Activated CD4-positive, alpha-beta memory T cell treated with anti-CD3 and anti-CD28 coated beads for 36 hours (primary cell): ENCODE measurements around the gene SELENOH. TPM values are rescaled to one million over a fixed set of nuclear protein-coding genes. Genes with fewer than 3 reads are reported as not detected.

Experiments used
- CTCF ChIA-PET: fragments of 350-600 bp; sonication (Branson Sonifier 250); formaldehyde crosslinking; loops from one replicate; lab custom pipeline; 2021; ENCODE audit warnings: antibody characterized with exemption, inconsistent platforms; lab: Charles Lee
- POLR2A ChIA-PET: fragments of 350-600 bp; sonication (Branson Sonifier 250); formaldehyde crosslinking; loops from one replicate; lab custom pipeline; 2021; ENCODE audit warnings: antibody characterized with exemption; lab: Charles Lee
- DNase-seq: peaks from one replicate; pipeline ENCODE4 v3.0.0-alpha.2; 2020
- H3K27ac Mint-ChIP-seq: one replicate; pipeline ENCODE4 v1.8.0; 2021; ENCODE audit warnings: mixed read lengths
- H3K27me3 Mint-ChIP-seq: one replicate; pipeline ENCODE4 v1.8.0; 2021; ENCODE audit warnings: mixed read lengths
- H3K36me3 Mint-ChIP-seq: one replicate; pipeline ENCODE4 v1.8.0; 2021; ENCODE audit warnings: mixed read lengths
- H3K4me1 Mint-ChIP-seq: one replicate; pipeline ENCODE4 v1.8.0; 2021; ENCODE audit warnings: low read depth, mixed read lengths
- H3K4me3 Mint-ChIP-seq: one replicate; pipeline ENCODE4 v1.8.0; 2021; ENCODE audit warnings: mild to moderate bottlenecking, mixed read lengths
- H3K9me3 Mint-ChIP-seq: one replicate; pipeline ENCODE4 v1.8.0; 2021; ENCODE audit warnings: mixed read lengths
- intact Hi-C: fragments of 100-400 bp; cut with micrococcal nuclease; formaldehyde crosslinking; loops from one replicate; pipeline ENCODE4 v1.15.1; 2023
- total RNA-seq, 2 experiments: library from RNA; stranded (reverse); gene quantifications; one replicate each; pipeline ENCODE4 v1.2.3, GENCODE V29; 2021

The SELENOH gene
- total RNA-seq, 2 experiments from 2014 or later, result 235 to 252 TPM

DNA sequence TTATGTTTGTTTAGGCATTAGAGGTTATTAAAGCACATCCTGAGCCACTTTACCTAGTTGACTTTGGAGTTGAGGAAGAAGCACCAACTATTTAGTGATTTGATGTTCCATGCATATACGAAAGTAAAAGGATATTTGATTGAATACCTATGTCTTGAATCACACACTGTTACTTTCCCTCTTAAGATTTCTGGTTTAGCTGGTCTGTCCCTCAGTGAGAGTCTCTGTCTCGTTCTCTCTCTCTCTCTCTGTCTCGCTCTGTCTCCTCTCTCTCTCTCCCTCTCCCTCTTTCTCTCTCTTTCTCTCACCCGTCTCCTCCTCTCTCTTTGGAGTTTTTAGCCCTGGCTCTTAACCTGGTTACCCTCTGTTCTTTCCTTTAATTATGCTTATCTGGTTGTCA is 31.3 kb downstream of the SELENOH start:
- Mint-ChIP-seq H3K27me3 (no peaks in the 10 kb centered on the region), H3K27ac (no peak overlapping the region), H3K4me1 (no peaks in the 10 kb centered on the region), H3K4me3 (no peak overlapping the region), H3K9me3 (no peaks in the 10 kb centered on the region), H3K36me3 (no peaks in the 10 kb centered on the region)
- ChIA-PET CTCF (interaction anchor here (0.9 to 1.2 kb wide), 3 partner anchors 28 to 315 kb away, joined by 3 to 5 read pairs (median 4); no protein-coding TSS in a partner anchor), POLR2A (no interaction called here)
- intact Hi-C loops, result no loop called here
- DNase-seq, result no peak

DNA sequence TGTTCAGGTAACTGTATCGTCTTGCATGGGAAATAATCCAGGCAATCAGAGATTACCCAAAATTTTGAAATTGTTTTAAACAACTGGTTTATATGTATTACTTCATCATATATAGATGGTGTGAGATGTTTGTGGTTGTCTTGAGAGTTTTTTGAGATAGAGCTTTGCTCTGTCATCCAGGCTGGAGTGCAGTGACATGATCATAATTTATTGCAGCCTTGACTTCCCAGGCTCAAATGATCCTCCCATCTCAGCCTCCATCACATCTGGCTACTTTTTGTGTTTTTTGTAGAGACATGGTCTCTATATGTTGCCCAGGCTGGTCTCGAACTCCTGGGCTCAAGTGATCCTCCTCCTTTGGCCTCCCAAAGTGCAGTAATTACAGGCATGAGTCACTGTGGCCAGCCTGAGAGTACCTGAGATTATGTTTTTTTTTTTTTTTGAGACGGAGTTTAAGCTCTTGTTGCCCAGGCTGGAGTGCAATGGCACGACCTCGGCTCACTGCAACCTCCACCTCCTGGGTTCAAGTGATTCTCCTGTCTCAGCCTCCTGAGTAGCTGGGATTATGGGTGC is 31.8 kb downstream of the SELENOH start:
- H3K36me3 Mint-ChIP-seq, result no peaks in the 10 kb centered on the region
- POLR2A ChIA-PET, result no interaction called here
- CTCF ChIA-PET, result interaction anchor here (1.0 kb wide), 1 partner anchor 132 kb away, joined by 3 read pairs; no protein-coding TSS in a partner anchor
- no peaks in the 10 kb centered on the region for H3K9me3 Mint-ChIP-seq
- no peak overlapping the region for H3K4me3 Mint-ChIP-seq
- H3K27ac Mint-ChIP-seq, result no peak overlapping the region
- no peaks in the 10 kb centered on the region for H3K4me1 Mint-ChIP-seq
- DNase-seq, result no peak
- no peaks in the 10 kb centered on the region for H3K27me3 Mint-ChIP-seq
- intact Hi-C loops, result no loop called here

- Mint-ChIP-seq H3K9me3 (no peaks in the 10 kb centered on the region), H3K27me3 (no peaks in the 10 kb centered on the region), H3K27ac (no peak overlapping the region), H3K4me1 (peaks cover 2% of the 10 kb centered on the region), H3K4me3 (no peak overlapping the region), H3K36me3 (no peaks in the 10 kb centered on the region)
- ChIA-PET CTCF (interaction anchor here (0.7 kb wide), 2 partner anchors 9 to 10 kb away, joined by 3 read pairs; no protein-coding TSS in a partner anchor), POLR2A (no interaction called here)
- intact Hi-C loops, result no loop called here
- DNase-seq, result no peak
These were observed 34.2 kb downstream of the SELENOH start for GRCh38 chr11:57775491-57775890.

DNA sequence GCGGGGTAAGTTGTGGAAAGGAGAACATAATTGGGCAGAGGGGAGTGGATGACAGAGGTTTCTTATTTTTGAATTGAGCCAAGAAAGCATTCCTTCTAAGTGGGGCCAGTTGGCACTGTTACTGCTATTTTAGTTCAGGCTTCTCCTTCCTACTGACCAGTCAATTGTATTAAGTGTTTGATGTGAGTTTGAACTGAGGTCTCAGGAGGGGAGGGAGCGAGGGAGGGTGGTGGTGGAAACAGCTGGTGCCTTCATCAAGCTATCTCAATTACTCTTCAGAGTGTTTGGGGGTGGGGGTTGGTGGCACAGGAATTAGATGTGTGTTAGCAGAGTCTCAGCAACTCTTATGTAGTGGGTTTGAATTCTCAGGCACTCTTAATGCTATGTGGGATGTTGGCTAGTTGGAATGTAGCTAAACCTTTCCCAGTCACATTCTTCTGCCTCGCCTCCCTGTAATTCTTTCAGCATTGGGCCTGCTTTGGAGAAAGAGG is 34.8 kb downstream of the SELENOH start:
- no peak for DNase-seq
- no peaks in the 10 kb centered on the region for H3K9me3 Mint-ChIP-seq
- no peak overlapping the region for H3K4me3 Mint-ChIP-seq
- H3K27ac Mint-ChIP-seq, result no peak overlapping the region
- no peaks in the 10 kb centered on the region for H3K36me3 Mint-ChIP-seq
- CTCF ChIA-PET, result no interaction called here
- peaks cover 2% of the 10 kb centered on the region for H3K4me1 Mint-ChIP-seq
- intact Hi-C loops, result no loop called here
- POLR2A ChIA-PET, result no interaction called here
- H3K27me3 Mint-ChIP-seq, result no peaks in the 10 kb centered on the region

GRCh38 chr11:57776577-57777210 is 35.4 kb downstream of the SELENOH start:
- no peaks in the 10 kb centered on the region for H3K9me3 Mint-ChIP-seq
- DNase-seq, result no peak
- POLR2A ChIA-PET, result no interaction called here
- CTCF ChIA-PET, result no interaction called here
- no peak overlapping the region for H3K27ac Mint-ChIP-seq
- no peaks in the 10 kb centered on the region for H3K36me3 Mint-ChIP-seq
- no peaks in the 10 kb centered on the region for H3K27me3 Mint-ChIP-seq
- H3K4me1 Mint-ChIP-seq, result peaks cover 2% of the 10 kb centered on the region
- intact Hi-C loops, result no loop called here
- H3K4me3 Mint-ChIP-seq, result no peak overlapping the region

- Mint-ChIP-seq H3K4me1 (peaks cover 2% of the 10 kb centered on the region), H3K27ac (no peak overlapping the region), H3K36me3 (no peaks in the 10 kb centered on the region), H3K4me3 (no peak overlapping the region), H3K9me3 (no peaks in the 10 kb centered on the region), H3K27me3 (no peaks in the 10 kb centered on the region)
- no peak for DNase-seq
- intact Hi-C loops, result no loop called here
- ChIA-PET CTCF (interaction anchor here (1.2 kb wide), 1 partner anchor 747 kb away, joined by 3 read pairs; no protein-coding TSS in a partner anchor), POLR2A (no interaction called here)
These were observed 36.7 kb downstream of the SELENOH start for GRCh38 chr11:57777969-57778317.

- H3K4me1 Mint-ChIP-seq, result peaks cover 2% of the 10 kb centered on the region
- no peaks in the 10 kb centered on the region for H3K27me3 Mint-ChIP-seq
- CTCF ChIA-PET, result interaction anchor here (1.0 to 1.2 kb wide), 2 partner anchors 23 to 746 kb away, joined by 3 read pairs; no protein-coding TSS in a partner anchor
- H3K9me3 Mint-ChIP-seq, result no peaks in the 10 kb centered on the region
- no peak overlapping the region for H3K27ac Mint-ChIP-seq
- H3K4me3 Mint-ChIP-seq, result no peak overlapping the region
- intact Hi-C loops, result no loop called here
- H3K36me3 Mint-ChIP-seq, result no peaks in the 10 kb centered on the region
- no peak for DNase-seq
- POLR2A ChIA-PET, result no interaction called here
These were observed 37.2 kb downstream of the SELENOH start for GRCh38 chr11:57778318-57779037.

DNA sequence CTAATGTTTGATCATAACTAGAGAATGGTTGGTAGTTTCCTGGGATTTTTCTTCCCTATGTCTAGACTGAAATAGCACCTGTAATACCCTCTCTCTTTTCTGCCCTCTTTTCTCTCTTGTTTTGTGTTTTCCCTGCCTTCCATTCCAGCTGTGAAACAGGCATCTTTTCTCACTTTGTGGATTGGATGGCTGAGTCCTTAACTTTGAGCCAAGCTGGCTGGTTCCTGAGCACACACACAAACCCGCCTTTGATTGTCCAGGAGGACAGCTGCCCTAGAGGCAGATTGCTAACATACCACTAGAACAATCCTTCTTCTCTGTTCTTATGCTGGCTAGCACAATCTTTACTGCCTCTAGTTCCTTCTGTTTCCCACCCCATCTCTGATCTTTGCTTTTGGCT is 38.0 kb downstream of the SELENOH start:
- no peak for DNase-seq
- H3K4me3 Mint-ChIP-seq, result no peak overlapping the region

DNA sequence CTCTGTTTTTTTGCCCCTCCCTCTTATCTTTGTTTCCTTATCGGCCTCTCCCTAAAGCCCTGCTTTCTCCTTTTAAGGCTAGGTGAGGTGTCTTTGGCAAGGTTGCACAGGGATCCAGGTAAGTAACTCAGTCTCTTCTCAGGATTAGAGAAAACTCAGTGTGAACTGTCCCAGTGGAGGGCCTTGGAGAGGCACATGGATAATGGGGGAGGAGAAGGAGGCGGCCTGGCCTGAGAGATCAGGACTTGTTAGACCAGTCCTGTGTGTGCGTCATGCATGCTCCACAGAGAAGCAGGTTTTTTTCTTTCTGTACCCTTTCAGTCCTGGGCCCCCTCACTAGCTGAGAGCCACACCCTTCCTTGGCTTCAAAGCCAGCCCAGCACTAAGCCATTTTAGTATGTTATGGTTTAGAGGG is 40.2 kb downstream of the SELENOH start:
- Mint-ChIP-seq H3K4me1 (peaks cover 2% of the 10 kb centered on the region), H3K27me3 (no peaks in the 10 kb centered on the region), H3K4me3 (no peak overlapping the region), H3K9me3 (no peaks in the 10 kb centered on the region), H3K36me3 (no peaks in the 10 kb centered on the region), H3K27ac (no peak overlapping the region)
- DNase-seq, result no peak
- intact Hi-C loops, result no loop called here
- ChIA-PET POLR2A (no interaction called here), CTCF (interaction anchor here (1.6 kb wide), 1 partner anchor 19 kb away, joined by 10 read pairs; no protein-coding TSS in a partner anchor)

More for the DNA sequence above, 38.0 kb downstream of the SELENOH start:
- intact Hi-C loops, result no loop called here
- CTCF ChIA-PET, result interaction anchor here (1.0 kb wide), 1 partner anchor 22 kb away, joined by 3 read pairs; no protein-coding TSS in a partner anchor
- Mint-ChIP-seq H3K9me3 (no peaks in the 10 kb centered on the region), H3K36me3 (no peaks in the 10 kb centered on the region), H3K27me3 (no peaks in the 10 kb centered on the region), H3K4me1 (peaks cover 2% of the 10 kb centered on the region), H3K27ac (no peak overlapping the region)
- POLR2A ChIA-PET, result no interaction called here

GRCh38 chr11:57785072-57785471 is 43.8 kb downstream of the SELENOH start:
- CTCF ChIA-PET, result interaction anchor here (0.9 to 1.0 kb wide), 2 partner anchors 10 to 292 kb away, joined by 3 to 5 read pairs; no protein-coding TSS in a partner anchor
- Mint-ChIP-seq H3K27me3 (no peaks in the 10 kb centered on the region), H3K4me3 (no peak overlapping the region), H3K9me3 (no peaks in the 10 kb centered on the region), H3K27ac (no peak overlapping the region), H3K36me3 (no peaks in the 10 kb centered on the region), H3K4me1 (no peaks in the 10 kb centered on the region)
- DNase-seq, result no peak
- POLR2A ChIA-PET, result no interaction called here
- intact Hi-C loops, result no loop called here

GRCh38 chr11:57786436-57786835 is 45.1 kb downstream of the SELENOH start:
- intact Hi-C loops, result no loop called here
- DNase-seq, result no peak
- ChIA-PET POLR2A (no interaction called here), CTCF (interaction anchor here (1.3 kb wide), 1 partner anchor 15 kb away, joined by 4 read pairs; no protein-coding TSS in a partner anchor)
- Mint-ChIP-seq H3K4me1 (peaks cover 7% of the 10 kb centered on the region), H3K36me3 (no peaks in the 10 kb centered on the region), H3K27ac (no peak overlapping the region), H3K27me3 (no peaks in the 10 kb centered on the region), H3K4me3 (no peak overlapping the region), H3K9me3 (no peaks in the 10 kb centered on the region)

DNA sequence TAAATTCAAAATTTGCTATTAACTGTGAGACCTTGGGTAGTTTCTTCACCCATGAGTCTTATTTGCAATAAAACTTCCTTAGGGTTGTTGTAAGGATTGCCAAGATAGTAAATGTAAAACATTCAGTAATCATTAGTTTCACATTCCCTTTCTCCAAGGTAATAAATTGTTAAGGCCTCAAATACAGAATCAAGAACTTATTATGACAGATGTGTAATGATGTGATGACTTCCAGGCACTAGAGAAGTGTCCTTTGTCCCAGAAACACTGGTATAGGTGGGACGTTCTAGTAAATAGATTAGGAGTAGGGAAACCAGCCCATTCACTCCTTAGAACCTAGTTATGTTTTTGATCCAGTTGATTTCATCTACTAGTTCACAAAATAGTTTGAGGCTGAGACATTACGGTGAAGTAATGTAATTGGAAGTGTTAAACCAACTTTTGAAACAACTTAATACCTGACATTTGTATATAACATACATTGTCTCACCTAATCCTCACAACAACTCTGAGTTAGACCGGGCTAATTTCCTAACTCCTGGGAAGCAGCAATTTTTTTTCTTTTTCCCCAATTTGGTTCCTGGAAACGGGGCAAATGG is 45.8 kb downstream of the SELENOH start:
- peaks cover 14% of the 10 kb centered on the region for H3K4me1 Mint-ChIP-seq

More for the DNA sequence above, 45.8 kb downstream of the SELENOH start:
- no peak for DNase-seq
- CTCF ChIA-PET, result interaction anchor here (1.3 kb wide), 1 partner anchor 14 kb away, joined by 4 read pairs; no protein-coding TSS in a partner anchor
- H3K4me3 Mint-ChIP-seq, result no peak overlapping the region
- H3K27ac Mint-ChIP-seq, result no peak overlapping the region
- intact Hi-C loops, result no loop called here
- no peaks in the 10 kb centered on the region for H3K9me3 Mint-ChIP-seq
- POLR2A ChIA-PET, result no interaction called here
- no peaks in the 10 kb centered on the region for H3K36me3 Mint-ChIP-seq
- H3K27me3 Mint-ChIP-seq, result no peaks in the 10 kb centered on the region
